Measurements from ENCODE around the gene PDIK1L. TPM values are rescaled to one million over a fixed set of nuclear protein-coding genes. Genes with fewer than 3 reads are reported as not detected.
A peak's percentile ranks its signal among the peaks of the same experiment; 100 is the strongest.

The PDIK1L gene
- total and polyA plus RNA-seq, 9 of the 15 experiments (the other 6 are each of a cell fraction or from before 2014, with no cell fraction given), result 12.8 to 30.2 (median 21.5) TPM

DNA sequence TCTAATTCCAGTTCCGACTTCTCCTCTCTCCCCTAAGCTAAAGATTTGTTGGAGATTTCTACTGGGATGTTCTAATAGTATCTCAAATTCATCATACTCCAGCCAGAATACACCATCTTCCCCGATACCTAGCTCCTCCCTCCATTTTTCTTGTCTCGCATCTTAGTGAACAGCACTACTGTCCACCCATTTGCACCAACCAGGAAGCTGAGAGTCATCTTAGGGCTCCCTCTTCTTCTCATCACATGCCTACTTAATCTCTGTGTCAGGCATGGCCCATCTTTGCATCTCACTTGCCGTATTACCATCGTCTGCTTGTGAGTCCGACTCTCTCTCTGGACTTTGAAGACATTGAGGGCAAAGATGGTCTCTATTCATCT is 40.7 kb upstream of the PDIK1L start:
- intact Hi-C loops (cut with micrococcal nuclease), result loop anchor here (1.0 to 2.0 kb wide), 2 partner anchors 26 to 35 kb away; no protein-coding TSS in a partner anchor
- Histone ChIP-seq H4K20me1 (replicated peaks; ENCODE audit: control insufficient read depth, insufficient read depth, low read length) (no peaks in the 10 kb centered on the region), H3K4me1 (replicated peaks in 1 of 2; ENCODE audit: control insufficient read depth in 2 of 2, insufficient read depth in 2 of 2, low read length in 2 of 2) (peaks cover 58 to 68% of the 10 kb centered on the region in 2 experiments), H3K27ac (ENCODE audit: extremely low read depth, low read depth, low read length) (peak overlapping the region; percentile 97), H3K9ac (ENCODE audit: insufficient read depth in 1 of 2, low read depth in 2 of 2, low read length in 2 of 2) (peak overlapping the region in 1 of 2 experiments; percentile 54; a peak in 2 of 4 replicates), H3K27me3 (ENCODE audit: control insufficient read depth in 2 of 2, insufficient read depth in 2 of 2, low read length in 2 of 2) (no peaks in the 10 kb centered on the region), H3K9me1 (ENCODE audit: control insufficient read depth, insufficient read depth, low read length) (no peaks in the 10 kb centered on the region), H3K4me2 (ENCODE audit: insufficient read depth, low read length) (peak overlapping the region; percentile 71), H3K9me3 (replicated peaks; ENCODE audit: control insufficient read depth, insufficient read depth, low read depth, low read length) (no peaks in the 10 kb centered on the region), H3K4me3 (no peak overlapping the region), H3K36me3 (ENCODE audit: control insufficient read depth, insufficient read depth, low read length) (no peaks in the 10 kb centered on the region), H3K79me2 (ENCODE audit: control insufficient read depth, insufficient read depth, low read length) (no peaks in the 10 kb centered on the region), H2AFZ (ENCODE audit: low read depth, low read length) (peak overlapping the region; percentile 91)
- in situ Hi-C loops (cut with MboI), result no loop called here
- FAIRE-seq (no peak), DNase-seq (ENCODE audit: extremely low read depth in 1 of 4, low spot score in 3 of 4) (peak in 3 of 4 experiments; percentile 50 to 55 (median 55)), ATAC-seq (peak; percentile 9; the same call in 2 of the 3 replicates)
- no peak for TF ChIP-seq POLR2G (IDR thresholded peaks at IDR 0.05; ENCODE audit: low read depth, low read length)
- TF ChIP-seq NCOA1 (IDR thresholded peaks at IDR 0.05; ENCODE audit: low read depth), result no peak
- peak; percentile 15; the same call in 1 of the 2 replicates for TF ChIP-seq NFRKB (IDR thresholded peaks at IDR 0.05; ENCODE audit: low read depth)
- TF ChIP-seq ELF4 (CRISPR knock-in tag; IDR thresholded peaks at IDR 0.05), result 0 out of 2 replicates have a peak, but pooled peaks have one; percentile 34
- TF ChIP-seq, protein P1, sequence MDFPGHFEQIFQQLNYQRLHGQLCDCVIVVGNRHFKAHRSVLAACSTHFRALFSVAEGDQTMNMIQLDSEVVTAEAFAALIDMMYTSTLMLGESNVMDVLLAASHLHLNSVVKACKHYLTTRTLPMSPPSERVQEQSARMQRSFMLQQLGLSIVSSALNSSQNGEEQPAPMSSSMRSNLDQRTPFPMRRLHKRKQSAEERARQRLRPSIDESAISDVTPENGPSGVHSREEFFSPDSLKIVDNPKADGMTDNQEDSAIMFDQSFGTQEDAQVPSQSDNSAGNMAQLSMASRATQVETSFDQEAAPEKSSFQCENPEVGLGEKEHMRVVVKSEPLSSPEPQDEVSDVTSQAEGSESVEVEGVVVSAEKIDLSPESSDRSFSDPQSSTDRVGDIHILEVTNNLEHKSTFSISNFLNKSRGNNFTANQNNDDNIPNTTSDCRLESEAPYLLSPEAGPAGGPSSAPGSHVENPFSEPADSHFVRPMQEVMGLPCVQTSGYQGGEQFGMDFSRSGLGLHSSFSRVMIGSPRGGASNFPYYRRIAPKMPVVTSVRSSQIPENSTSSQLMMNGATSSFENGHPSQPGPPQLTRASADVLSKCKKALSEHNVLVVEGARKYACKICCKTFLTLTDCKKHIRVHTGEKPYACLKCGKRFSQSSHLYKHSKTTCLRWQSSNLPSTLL (IDR thresholded peaks at IDR 0.05), result 0 out of 2 replicates have a peak, but pooled peaks have one; percentile 44
- TF ChIP-seq THRAP3 (IDR thresholded peaks at IDR 0.05; ENCODE audit: borderline replicate concordance), result peak; percentile 45; the same call in 1 of the 2 replicates
- TF ChIP-seq STAG1 (CRISPR knock-in tag; IDR thresholded peaks at IDR 0.05; ENCODE audit: borderline replicate concordance), result no peak
- TF ChIP-seq GABPA (tag; conservative IDR thresholded peaks at IDR 0.05; ENCODE audit: low read depth), result 0 out of 2 replicates have a peak, but pooled peaks have one; percentile 2
- TF ChIP-seq PTRF (tag; IDR thresholded peaks at IDR 0.05), result peak; percentile 20; the same call in 1 of the 2 replicates
- peak; percentile 30 for TF ChIP-seq ASH1L (IDR thresholded peaks at IDR 0.05; ENCODE audit: borderline replicate concordance, low read depth, partially characterized antibody)
- TF ChIP-seq SMARCA5 (IDR thresholded peaks at IDR 0.05), result peak; percentile 73
- TF ChIP-seq, protein P2, sequence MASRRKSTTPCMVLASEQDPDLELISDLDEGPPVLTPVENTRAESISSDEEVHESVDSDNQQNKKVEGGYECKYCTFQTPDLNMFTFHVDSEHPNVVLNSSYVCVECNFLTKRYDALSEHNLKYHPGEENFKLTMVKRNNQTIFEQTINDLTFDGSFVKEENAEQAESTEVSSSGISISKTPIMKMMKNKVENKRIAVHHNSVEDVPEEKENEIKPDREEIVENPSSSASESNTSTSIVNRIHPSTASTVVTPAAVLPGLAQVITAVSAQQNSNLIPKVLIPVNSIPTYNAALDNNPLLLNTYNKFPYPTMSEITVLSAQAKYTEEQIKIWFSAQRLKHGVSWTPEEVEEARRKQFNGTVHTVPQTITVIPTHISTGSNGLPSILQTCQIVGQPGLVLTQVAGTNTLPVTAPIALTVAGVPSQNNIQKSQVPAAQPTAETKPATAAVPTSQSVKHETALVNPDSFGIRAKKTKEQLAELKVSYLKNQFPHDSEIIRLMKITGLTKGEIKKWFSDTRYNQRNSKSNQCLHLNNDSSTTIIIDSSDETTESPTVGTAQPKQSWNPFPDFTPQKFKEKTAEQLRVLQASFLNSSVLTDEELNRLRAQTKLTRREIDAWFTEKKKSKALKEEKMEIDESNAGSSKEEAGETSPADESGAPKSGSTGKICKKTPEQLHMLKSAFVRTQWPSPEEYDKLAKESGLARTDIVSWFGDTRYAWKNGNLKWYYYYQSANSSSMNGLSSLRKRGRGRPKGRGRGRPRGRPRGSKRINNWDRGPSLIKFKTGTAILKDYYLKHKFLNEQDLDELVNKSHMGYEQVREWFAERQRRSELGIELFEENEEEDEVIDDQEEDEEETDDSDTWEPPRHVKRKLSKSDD (conservative IDR thresholded peaks at IDR 0.05; ENCODE audit: low read length), result no peak
- TF ChIP-seq PTTG1 (tag; IDR thresholded peaks at IDR 0.05; ENCODE audit: low read depth), result 0 out of 2 replicates have a peak, but pooled peaks have one; percentile 13
- TF ChIP-seq MIER1 (IDR thresholded peaks at IDR 0.05; ENCODE audit: low read depth), result no peak
- 0 out of 2 replicates have a peak, but pooled peaks have one; percentile 9 for TF ChIP-seq ZNF175 (CRISPR knock-in tag; IDR thresholded peaks at IDR 0.05; ENCODE audit: low read depth)
- BruUV-seq (replicated peaks), result no TSS peak
- ChIA-PET POLR2A (interaction anchor here (0.6 to 2.1 kb wide), 20 partner anchors 9 to 214 kb away, joined by 3 to 33 read pairs (median 4); no protein-coding TSS in a partner anchor), CTCF (ENCODE audit: low intra/inter-chr PET ratio) (no interaction called here)
- WGBS (ENCODE audit: insufficient coverage, low coverage, missing lambda C conversion rate), result 25% methylated on average over 6 of the region's 6 CpGs
